ENCODE measurements around the gene SSPN. TPM values are rescaled to one million over a fixed set of nuclear protein-coding genes. Genes with fewer than 3 reads are reported as not detected.

The SSPN gene
- total and polyA plus RNA-seq, 2 experiments from 2014 or later, result 1.1 to 2.3 TPM

DNA sequence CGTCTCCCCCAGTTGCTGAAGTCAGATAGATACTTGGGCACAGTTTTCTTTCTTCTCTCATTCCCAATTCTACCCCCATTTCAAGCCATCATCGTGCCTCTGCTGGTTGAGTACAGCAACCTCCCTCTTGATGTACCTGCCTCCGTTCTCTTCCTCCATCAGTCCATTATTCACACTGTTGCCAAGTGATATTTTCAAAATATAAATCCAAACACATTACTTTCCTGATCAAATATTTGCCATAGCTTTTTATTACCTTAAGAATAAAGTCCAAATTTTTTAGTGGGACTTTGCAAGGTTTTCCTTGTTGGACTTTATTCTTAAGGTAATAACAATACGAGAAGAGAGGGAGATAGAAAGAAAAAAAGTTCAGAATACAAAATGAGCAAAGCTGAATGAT lies 18.6 kb upstream of the SSPN start (continued):
- TF ChIP-seq ZNF462 (CRISPR knock-in tag; IDR thresholded peaks at IDR 0.05) (no peak), NANOG (IDR thresholded peaks at IDR 0.05; ENCODE audit: borderline replicate concordance) (no peak), POLR2AphosphoS5 (IDR thresholded peaks at IDR 0.05; ENCODE audit: low read depth) (no peak), ZNF114 (CRISPR knock-in tag; IDR thresholded peaks at IDR 0.05) (no peak), JUNB (IDR thresholded peaks at IDR 0.05; ENCODE audit: unreplicated experiment) (no peak), EZH2phosphoT487 (IDR thresholded peaks at IDR 0.05; ENCODE audit: unreplicated experiment) (no peak), CTCF (conservative IDR thresholded peaks at IDR 0.05; ENCODE audit: low read depth in 2 of 2) (no peak), EZH2 (IDR thresholded peaks at IDR 0.05; ENCODE audit: low read depth, unreplicated experiment) (no peak), CREB1 (CRISPR knock-in tag; IDR thresholded peaks at IDR 0.05; ENCODE audit: low read depth) (no peak)

GRCh38 chr12:26177283-26177682 lies 18.1 kb upstream of the SSPN start:
- no peak overlapping the region for H3K4me3 ChIP-seq
- Mint-ChIP-seq H3K9me3 (no peaks in the 10 kb centered on the region), H3K27ac (no peak overlapping the region), H3K4me3 (no peak overlapping the region), H3K4me1 (no peaks in the 10 kb centered on the region), H3K27me3 (ENCODE audit: insufficient read depth, low read depth, poor library complexity) (peaks cover 4% of the 10 kb centered on the region), H3K36me3 (ENCODE audit: low read depth) (no peaks in the 10 kb centered on the region)
- no peak overlapping the region for H2AFZ ChIP-seq
- TF ChIP-seq CREB1 (CRISPR knock-in tag; IDR thresholded peaks at IDR 0.05; ENCODE audit: low read depth), result no peak
- no peak for TF ChIP-seq POLR2AphosphoS5 (IDR thresholded peaks at IDR 0.05; ENCODE audit: low read depth)
- no peak for TF ChIP-seq NANOG (IDR thresholded peaks at IDR 0.05; ENCODE audit: borderline replicate concordance)
- H3K9me2 ChIP-seq (ENCODE audit: insufficient read depth), result no peaks in the 10 kb centered on the region
- H3K27me3 ChIP-seq (ENCODE audit: insufficient read depth), result no peaks in the 10 kb centered on the region
- no peaks in the 10 kb centered on the region for H3K36me3 ChIP-seq (ENCODE audit: insufficient read depth)
- no peak overlapping the region for H3K27ac ChIP-seq (ENCODE audit: low read depth)
- no peaks in the 10 kb centered on the region for H4K20me1 ChIP-seq (replicated peaks; ENCODE audit: insufficient read depth)
- no peak for DNase-seq (ENCODE audit: low spot score)
- ATAC-seq, result no peak
- H3K4me1 ChIP-seq (ENCODE audit: insufficient read depth), result no peaks in the 10 kb centered on the region
- H3K79me2 ChIP-seq (replicated peaks; ENCODE audit: insufficient read depth), result no peaks in the 10 kb centered on the region
- no peak overlapping the region for H3K4me2 ChIP-seq
- no peaks in the 10 kb centered on the region for H3F3A ChIP-seq (replicated peaks; ENCODE audit: low read depth)
